Breast epithelium (tissue), 3 donors: ENCODE data around the gene ZNF561.

Experiments
- CTCF ChIP-seq, 3 donors: fragments of 450-650 bp; IDR thresholded peaks; one replicate each; pipeline ENCODE4 v1.5.1; 2016 to 2017; ENCODE audit warnings: antibody characterized with exemption in 3 of 3, mild to moderate bottlenecking in 3 of 3, moderate library complexity in 3 of 3
- POLR2A ChIP-seq: fragments of 450-650 bp; IDR thresholded peaks from one replicate; pipeline ENCODE4 v1.6.1; 2016; ENCODE audit warnings: antibody characterized with exemption, mild to moderate bottlenecking, moderate library complexity

- TF ChIP-seq POLR2A: no peak
- no peak for TF ChIP-seq CTCF (IDR thresholded peaks at IDR 0.05)
Observed at GRCh38 chr19:9650345-9650744, 29.3 kb upstream of the ZNF561 start.
